CD4-positive, alpha-beta memory T cell (primary cell): ENCODE results near the gene NRG3. TPM values are rescaled to one million over a fixed set of nuclear protein-coding genes. Genes with fewer than 3 reads are reported as not detected.
A peak's percentile ranks its signal among the peaks of the same experiment; 100 is the strongest.
"Not testable (repeated sequence)": the region's sequence is repeated elsewhere in the genome, so short reads cannot be mapped to it uniquely, and the experiment has no call there.

ENCODE experiments used
- CTCF ChIA-PET: fragments of 350-600 bp; sonication (Branson Sonifier 250); formaldehyde crosslinking; loops from one replicate; lab custom pipeline; 2021; ENCODE audit warnings: inconsistent platforms; ENCODE audit not compliant: partially characterized antibody; lab: Charles Lee
- POLR2A ChIA-PET: fragments of 350-600 bp; sonication (Branson Sonifier 250); formaldehyde crosslinking; loops from one replicate; lab custom pipeline; 2021; ENCODE audit not compliant: partially characterized antibody; lab: Charles Lee
- DNase-seq, 5 donors: peaks; one replicate each; pipeline versions ENCODE4 v3.0.0 to v3.0.0-alpha.2; 2020 to 2022; ENCODE audit warnings: mixed read lengths in 1 of 5
- H3K27ac ChIP-seq: one replicate; pipeline ENCODE4 v1.7.0; 2013; ENCODE audit warnings: low read depth, low read length
- H3K27me3 ChIP-seq: 2 replicates; pipeline ENCODE4 v1.7.0; 2013; ENCODE audit warnings: mild to moderate bottlenecking, low read length, moderate library complexity; ENCODE audit not compliant: insufficient read depth
- H3K36me3 ChIP-seq: 2 replicates; pipeline ENCODE4 v1.7.0; 2013; ENCODE audit warnings: mild to moderate bottlenecking, low read length, moderate library complexity; ENCODE audit not compliant: insufficient read depth
- H3K4me1 ChIP-seq: 2 replicates; pipeline ENCODE4 v1.7.0; 2013; ENCODE audit warnings: mild to moderate bottlenecking, low read length, moderate library complexity; ENCODE audit not compliant: insufficient read depth
- H3K4me3 ChIP-seq, 2 donors: one replicate each; pipeline ENCODE4 v1.7.0; 2013; ENCODE audit warnings: low read length in 2 of 2, mild to moderate bottlenecking in 1 of 2
- H3K9me3 ChIP-seq, 2 donors: one replicate each; pipeline ENCODE4 v1.7.0; 2013; ENCODE audit warnings: low read length in 2 of 2, control low read depth in 1 of 2; ENCODE audit not compliant: control insufficient read depth in 1 of 2
- H3K27ac Mint-ChIP-seq, 7 donors: one replicate each; pipeline ENCODE4 v1.8.0; 2020 to 2021; ENCODE audit warnings: mixed read lengths in 7 of 7, mild to moderate bottlenecking in 6 of 7, inconsistent platforms in 3 of 7, moderate library complexity in 3 of 7
- H3K27me3 Mint-ChIP-seq, 2 donors: one replicate each; pipeline ENCODE4 v1.8.0; 2020 to 2021; ENCODE audit warnings: mixed read lengths in 2 of 2
- H3K36me3 Mint-ChIP-seq, 2 donors: one replicate each; pipeline ENCODE4 v1.8.0; 2020 to 2021; ENCODE audit warnings: mixed read lengths in 2 of 2, inconsistent platforms in 1 of 2, mild to moderate bottlenecking in 1 of 2
- H3K4me1 Mint-ChIP-seq, 4 donors: one replicate each; pipeline ENCODE4 v1.8.0; 2020 to 2021; ENCODE audit warnings: mixed read lengths in 4 of 4, mild to moderate bottlenecking in 1 of 4
- H3K4me3 Mint-ChIP-seq, 8 donors: one replicate each; pipeline ENCODE4 v1.8.0; 2020 to 2021; ENCODE audit warnings: mixed read lengths in 8 of 8, mild to moderate bottlenecking in 7 of 8, moderate library complexity in 6 of 8, inconsistent platforms in 3 of 8
- H3K9me3 Mint-ChIP-seq, 8 donors: one replicate each; pipeline ENCODE4 v1.8.0; 2020 to 2021; ENCODE audit warnings: mixed read lengths in 8 of 8, mild to moderate bottlenecking in 5 of 8, inconsistent platforms in 3 of 8, moderate library complexity in 1 of 8
- intact Hi-C: fragments of 100-400 bp; cut with micrococcal nuclease; formaldehyde crosslinking; loops from one replicate; pipeline ENCODE4 v1.15.1; 2023
- polyA plus RNA-seq, 2 donors: library from polyadenylated mRNA; unstranded; fragments of 300-500 nt; fragmentation: Illumina TruSeq; gene quantifications; one replicate each; pipeline ENCODE4 v1.2.3, GENCODE V29; 2021
- total RNA-seq, 2 experiments: library from RNA; stranded (reverse); gene quantifications; one replicate each; pipeline ENCODE4 v1.2.3, GENCODE V29; 2021

NRG3 gene
- total and polyA plus RNA-seq, 4 experiments from 2014 or later = not detected

- CTCF ChIA-PET = no interaction called here
- Histone ChIP-seq H3K4me3 (no peak overlapping the region), H3K9me3 (no peaks in the 10 kb centered on the region), H3K27ac (no peak overlapping the region), H3K36me3 (no peaks in the 10 kb centered on the region), H3K4me1 (no peaks in the 10 kb centered on the region), H3K27me3 (no peaks in the 10 kb centered on the region)
- no peak overlapping the region for H3K4me3 Mint-ChIP-seq
- POLR2A ChIA-PET = no interaction called here
- no peaks in the 10 kb centered on the region for H3K27me3 Mint-ChIP-seq
- H3K36me3 Mint-ChIP-seq = no peaks in the 10 kb centered on the region
- H3K27ac Mint-ChIP-seq = no peak overlapping the region
- intact Hi-C loops = no loop called here
- H3K9me3 Mint-ChIP-seq = peaks cover 0 to 9% (median 5%) of the 10 kb centered on the region in 8 donors
- H3K4me1 Mint-ChIP-seq = no peaks in the 10 kb centered on the region
- no peak for DNase-seq
Observed at GRCh38 chr10:82321724-82322123, 446.7 kb downstream of the NRG3 start.

- intact Hi-C loops = no loop called here
- Histone ChIP-seq H3K4me3 (no peak overlapping the region), H3K4me1 (no peaks in the 10 kb centered on the region), H3K36me3 (no peaks in the 10 kb centered on the region), H3K27ac (no peak overlapping the region), H3K9me3 (no peaks in the 10 kb centered on the region), H3K27me3 (no peaks in the 10 kb centered on the region)
- Mint-ChIP-seq H3K36me3 (no peaks in the 10 kb centered on the region), H3K4me3 (no peak overlapping the region), H3K27ac (no peak overlapping the region), H3K4me1 (no peaks in the 10 kb centered on the region), H3K27me3 (no peaks in the 10 kb centered on the region), H3K9me3 (peaks cover 0 to 6% (median 4%) of the 10 kb centered on the region in 8 donors)
- no peak for DNase-seq
- ChIA-PET POLR2A (no interaction called here), CTCF (no interaction called here)
Observed at GRCh38 chr10:82331716-82332115, 456.7 kb downstream of the NRG3 start.

- H3K9me3 ChIP-seq = no peaks in the 10 kb centered on the region
- Mint-ChIP-seq H3K9me3 (peaks cover 3 to 8% (median 6%) of the 10 kb centered on the region in 8 donors), H3K27me3 (no peaks in the 10 kb centered on the region), H3K36me3 (no peaks in the 10 kb centered on the region), H3K27ac (no peak overlapping the region), H3K4me1 (no peaks in the 10 kb centered on the region), H3K4me3 (no peak overlapping the region)
- no peaks in the 10 kb centered on the region for H3K27me3 ChIP-seq
- intact Hi-C loops = no loop called here
- no peaks in the 10 kb centered on the region for H3K36me3 ChIP-seq
- ChIA-PET POLR2A (no interaction called here), CTCF (no interaction called here)
- DNase-seq = no peak
- H3K4me3 ChIP-seq = no peak overlapping the region
- no peaks in the 10 kb centered on the region for H3K4me1 ChIP-seq
- H3K27ac ChIP-seq = no peak overlapping the region
Observed at GRCh38 chr10:82335831-82336230, 460.8 kb downstream of the NRG3 start.

- CTCF ChIA-PET = no interaction called here
- Mint-ChIP-seq H3K9me3 (peaks cover 0 to 17% (median 5%) of the 10 kb centered on the region in 8 donors), H3K27ac (no peak overlapping the region), H3K36me3 (no peaks in the 10 kb centered on the region), H3K27me3 (no peaks in the 10 kb centered on the region), H3K4me1 (no peaks in the 10 kb centered on the region), H3K4me3 (no peak overlapping the region)
- Histone ChIP-seq H3K9me3 (no peaks in the 10 kb centered on the region), H3K4me3 (no peak overlapping the region), H3K27me3 (no peaks in the 10 kb centered on the region), H3K27ac (no peak overlapping the region), H3K36me3 (no peaks in the 10 kb centered on the region), H3K4me1 (no peaks in the 10 kb centered on the region)
- POLR2A ChIA-PET = no interaction called here
- no peak for DNase-seq
- intact Hi-C loops = no loop called here
Observed at GRCh38 chr10:82340166-82340565, 465.2 kb downstream of the NRG3 start.

GRCh38 chr10:82349590-82349989 is 474.6 kb downstream of the NRG3 start:
- H3K36me3 Mint-ChIP-seq, POLR2A ChIA-PET, H3K36me3 ChIP-seq, CTCF ChIA-PET, H3K4me1 ChIP-seq, DNase-seq, H3K27me3 ChIP-seq, H3K27ac Mint-ChIP-seq, intact Hi-C loops, H3K4me3 ChIP-seq, H3K4me3 Mint-ChIP-seq, H3K27me3 Mint-ChIP-seq, H3K4me1 Mint-ChIP-seq, H3K27ac ChIP-seq, H3K9me3 Mint-ChIP-seq, H3K9me3 ChIP-seq: not testable (repeated sequence)

DNA sequence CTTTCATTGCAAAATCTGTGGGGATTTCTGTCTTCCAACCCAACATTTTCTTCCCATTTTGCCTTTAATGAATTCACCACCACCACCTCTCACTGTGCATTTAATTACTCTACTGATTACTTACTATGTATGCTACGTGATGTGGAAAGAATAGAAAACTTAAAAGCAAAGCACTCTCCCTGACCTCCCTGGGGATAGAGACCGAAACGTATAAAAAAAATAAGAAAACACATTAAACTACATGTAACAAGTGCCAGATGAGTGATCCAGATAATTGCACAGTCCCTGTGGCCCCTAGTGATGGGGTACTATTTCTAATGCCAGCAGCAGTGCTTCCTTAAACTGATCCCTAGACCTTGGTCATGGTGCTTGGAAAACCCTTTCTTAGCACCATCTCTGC is 478.4 kb downstream of the NRG3 start:
- POLR2A ChIA-PET = no interaction called here
- CTCF ChIA-PET = no interaction called here
- H3K4me1 Mint-ChIP-seq = no peaks in the 10 kb centered on the region
- H3K27ac Mint-ChIP-seq = no peak overlapping the region
- Histone ChIP-seq H3K9me3 (no peaks in the 10 kb centered on the region), H3K4me1 (no peaks in the 10 kb centered on the region), H3K27ac (no peak overlapping the region), H3K27me3 (no peaks in the 10 kb centered on the region), H3K36me3 (no peaks in the 10 kb centered on the region), H3K4me3 (no peak overlapping the region)
- no peaks in the 10 kb centered on the region for H3K27me3 Mint-ChIP-seq
- no peaks in the 10 kb centered on the region for H3K36me3 Mint-ChIP-seq
- no peak for DNase-seq
- no peak overlapping the region for H3K4me3 Mint-ChIP-seq
- peaks cover 2 to 10% (median 4%) of the 10 kb centered on the region in 8 donors for H3K9me3 Mint-ChIP-seq
- intact Hi-C loops = no loop called here

DNA sequence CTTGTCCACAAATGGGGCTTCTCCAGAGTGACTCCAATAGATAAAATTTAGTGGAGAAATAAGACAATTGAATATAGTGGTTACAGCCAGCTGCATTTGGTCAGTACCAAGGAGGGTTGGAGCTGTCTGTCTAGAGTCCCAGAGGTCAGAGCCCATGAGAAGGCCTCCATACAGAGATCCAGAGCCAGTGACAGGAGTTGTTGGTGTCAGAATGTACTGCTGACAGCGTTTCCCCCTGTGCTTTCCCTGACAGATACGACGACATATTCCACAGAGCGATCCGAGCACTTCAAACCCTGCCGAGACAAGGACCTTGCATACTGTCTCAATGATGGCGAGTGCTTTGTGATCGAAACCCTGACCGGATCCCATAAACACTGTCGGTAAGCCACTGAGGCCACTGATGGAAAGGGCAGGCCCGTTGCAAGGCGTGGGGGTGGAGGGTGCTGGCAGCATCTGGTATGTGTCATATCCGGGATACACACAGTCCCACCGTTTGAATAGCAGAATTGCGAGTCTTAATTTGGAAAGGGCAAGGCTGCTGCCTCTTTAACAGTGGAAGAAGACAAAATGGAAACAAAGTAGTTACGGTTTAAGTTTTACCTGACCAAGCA is 483.6 kb downstream of the NRG3 start:
- ChIA-PET CTCF (no interaction called here), POLR2A (no interaction called here)
- Histone ChIP-seq H3K4me3 (no peak overlapping the region), H3K27ac (no peak overlapping the region), H3K36me3 (no peaks in the 10 kb centered on the region), H3K9me3 (no peaks in the 10 kb centered on the region), H3K4me1 (no peaks in the 10 kb centered on the region), H3K27me3 (no peaks in the 10 kb centered on the region)
- Mint-ChIP-seq H3K27me3 (no peaks in the 10 kb centered on the region), H3K36me3 (no peaks in the 10 kb centered on the region), H3K4me1 (no peaks in the 10 kb centered on the region), H3K9me3 (peaks cover 0 to 4% (median 2%) of the 10 kb centered on the region in 8 donors), H3K4me3 (peak overlapping the region in 1 of 8 donors; percentile 22), H3K27ac (no peak overlapping the region)
- intact Hi-C loops = no loop called here
- no peak for DNase-seq

- H3K9me3 ChIP-seq = no peaks in the 10 kb centered on the region
Observed at GRCh38 chr10:82361256-82361655, 486.3 kb downstream of the NRG3 start.

More at GRCh38 chr10:82361256-82361655, 486.3 kb downstream of the NRG3 start:
- Histone ChIP-seq H3K27ac (no peak overlapping the region), H3K27me3 (no peaks in the 10 kb centered on the region), H3K4me1 (no peaks in the 10 kb centered on the region), H3K36me3 (no peaks in the 10 kb centered on the region), H3K4me3 (no peak overlapping the region)
- ChIA-PET CTCF (no interaction called here), POLR2A (no interaction called here)
- H3K27me3 Mint-ChIP-seq = no peaks in the 10 kb centered on the region
- intact Hi-C loops = no loop called here
- H3K4me1 Mint-ChIP-seq = no peaks in the 10 kb centered on the region
- H3K36me3 Mint-ChIP-seq = no peaks in the 10 kb centered on the region
- no peak overlapping the region for H3K27ac Mint-ChIP-seq
- peaks cover 0 to 4% (median 0%) of the 10 kb centered on the region in 8 donors for H3K9me3 Mint-ChIP-seq
- no peak for DNase-seq
- no peak overlapping the region for H3K4me3 Mint-ChIP-seq
